GM10266 (cell line): ENCODE data around the gene VWA2.
"Not testable (repeated sequence)": the region's sequence is repeated elsewhere in the genome, so short reads cannot be mapped to it uniquely, and the experiment has no call there.

Source experiments
- DNase-seq: peaks from one replicate; pipeline ENCODE4 v3.0.0; 2012; ENCODE audit errors: extremely low spot score
- TF ChIP-seq, protein P1 (sequence below): IDR thresholded peaks from 2 replicates; pipeline ENCODE4 v1.5.1; 2012; ENCODE audit warnings: mild to moderate bottlenecking, low read depth; ENCODE audit not compliant: control insufficient read depth, insufficient read depth; ENCODE audit errors: missing control alignments

The VWA2 gene

DNA sequence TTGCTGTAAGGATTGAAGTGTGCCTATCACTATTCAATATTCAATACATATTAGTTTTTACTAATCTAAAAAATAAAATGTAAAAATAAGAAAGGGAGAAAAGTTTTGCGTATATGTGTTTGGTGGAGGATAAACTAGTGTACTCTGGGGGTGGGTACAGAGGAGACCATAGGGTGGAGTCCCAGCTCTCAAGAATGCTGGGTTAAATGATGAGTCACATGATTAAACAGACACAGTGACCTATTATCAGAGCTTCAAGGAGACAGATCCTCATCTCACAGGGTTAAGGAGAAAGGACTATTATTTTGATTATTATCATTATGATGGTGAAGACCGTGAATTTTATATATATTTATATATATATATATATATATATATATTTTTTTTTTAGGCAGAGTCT, 87.7 kb downstream of the VWA2 start:
- TF ChIP-seq, protein P1, sequence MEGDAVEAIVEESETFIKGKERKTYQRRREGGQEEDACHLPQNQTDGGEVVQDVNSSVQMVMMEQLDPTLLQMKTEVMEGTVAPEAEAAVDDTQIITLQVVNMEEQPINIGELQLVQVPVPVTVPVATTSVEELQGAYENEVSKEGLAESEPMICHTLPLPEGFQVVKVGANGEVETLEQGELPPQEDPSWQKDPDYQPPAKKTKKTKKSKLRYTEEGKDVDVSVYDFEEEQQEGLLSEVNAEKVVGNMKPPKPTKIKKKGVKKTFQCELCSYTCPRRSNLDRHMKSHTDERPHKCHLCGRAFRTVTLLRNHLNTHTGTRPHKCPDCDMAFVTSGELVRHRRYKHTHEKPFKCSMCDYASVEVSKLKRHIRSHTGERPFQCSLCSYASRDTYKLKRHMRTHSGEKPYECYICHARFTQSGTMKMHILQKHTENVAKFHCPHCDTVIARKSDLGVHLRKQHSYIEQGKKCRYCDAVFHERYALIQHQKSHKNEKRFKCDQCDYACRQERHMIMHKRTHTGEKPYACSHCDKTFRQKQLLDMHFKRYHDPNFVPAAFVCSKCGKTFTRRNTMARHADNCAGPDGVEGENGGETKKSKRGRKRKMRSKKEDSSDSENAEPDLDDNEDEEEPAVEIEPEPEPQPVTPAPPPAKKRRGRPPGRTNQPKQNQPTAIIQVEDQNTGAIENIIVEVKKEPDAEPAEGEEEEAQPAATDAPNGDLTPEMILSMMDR: no peak
- no peak for DNase-seq

- no peak for DNase-seq
- TF ChIP-seq, protein P1: no peak
Measured at GRCh38 chr10:114327537-114328440, 88.7 kb downstream of the VWA2 start.

GRCh38 chr10:114328441-114328812, 89.4 kb downstream of the VWA2 start:
- no peak for DNase-seq
- TF ChIP-seq, protein P1: no peak

DNA sequence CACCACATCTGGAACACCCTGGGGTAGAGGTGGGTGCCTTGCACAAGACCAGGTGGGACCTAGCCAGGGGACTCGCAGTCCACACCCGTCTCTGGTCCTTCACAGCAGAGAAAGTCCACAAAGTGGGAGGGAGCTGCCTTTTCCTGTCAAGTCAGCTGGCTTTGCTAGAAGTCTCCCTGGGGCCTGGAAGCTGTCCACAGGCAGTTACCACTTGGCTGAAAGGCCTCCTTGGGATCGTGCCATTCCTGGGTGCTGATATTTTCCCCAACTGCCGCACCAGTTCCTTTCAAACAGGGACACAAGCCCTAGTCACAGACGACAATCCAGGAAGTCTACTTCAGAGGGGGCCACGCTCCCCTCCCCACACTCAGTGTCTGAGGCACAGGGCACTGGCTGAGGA, 89.8 kb downstream of the VWA2 start:
- TF ChIP-seq, protein P1: no peak
- no peak for DNase-seq

DNA sequence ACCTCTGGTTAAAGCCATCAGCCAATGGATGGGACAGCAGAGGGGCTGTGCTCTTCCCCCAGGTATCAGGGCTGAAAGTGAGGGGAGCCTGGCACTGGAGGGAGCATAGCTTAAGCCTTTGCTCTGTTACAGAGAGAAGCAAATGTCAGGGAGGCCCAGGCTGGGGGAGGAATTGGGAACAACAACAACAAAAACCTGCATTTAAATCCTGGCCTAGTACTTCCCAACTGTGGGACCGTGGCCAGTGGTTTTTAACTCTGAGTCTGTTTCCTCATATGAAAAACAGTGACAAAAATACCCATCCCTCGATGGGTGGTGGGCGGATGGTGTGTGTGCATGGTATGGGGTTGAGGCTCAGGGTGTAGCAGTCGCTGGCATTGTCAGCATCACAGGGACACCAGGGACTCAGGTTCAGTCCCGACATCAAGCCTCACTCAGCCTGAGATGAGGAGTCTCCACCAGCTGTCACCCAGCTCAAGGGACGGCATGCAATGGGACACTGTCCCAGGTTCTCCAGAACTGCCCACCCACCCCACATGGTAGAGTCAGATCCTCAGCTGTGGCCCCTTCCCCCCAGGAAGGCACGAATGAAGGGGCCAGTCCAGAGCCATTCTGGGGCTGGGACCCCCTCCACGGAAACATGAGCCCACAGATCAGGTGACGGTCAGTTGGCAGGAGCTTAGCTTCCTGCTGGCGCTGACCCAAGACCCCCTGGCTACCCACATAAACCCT, 90.7 kb downstream of the VWA2 start:
- no peak for DNase-seq
- TF ChIP-seq, protein P1: no peak

- TF ChIP-seq, protein P1: no peak
- no peak for DNase-seq
Measured at GRCh38 chr10:114332301-114333192, 93.5 kb downstream of the VWA2 start.

- DNase-seq: not testable (repeated sequence)
Measured at GRCh38 chr10:114333441-114333840, 94.4 kb downstream of the VWA2 start.
